ENCODE measurements around the gene ETFDH.
"Not testable (repeated sequence)": the region's sequence is repeated elsewhere in the genome, so short reads cannot be mapped to it uniquely, and the experiment has no call there.

Gene ETFDH

DNA sequence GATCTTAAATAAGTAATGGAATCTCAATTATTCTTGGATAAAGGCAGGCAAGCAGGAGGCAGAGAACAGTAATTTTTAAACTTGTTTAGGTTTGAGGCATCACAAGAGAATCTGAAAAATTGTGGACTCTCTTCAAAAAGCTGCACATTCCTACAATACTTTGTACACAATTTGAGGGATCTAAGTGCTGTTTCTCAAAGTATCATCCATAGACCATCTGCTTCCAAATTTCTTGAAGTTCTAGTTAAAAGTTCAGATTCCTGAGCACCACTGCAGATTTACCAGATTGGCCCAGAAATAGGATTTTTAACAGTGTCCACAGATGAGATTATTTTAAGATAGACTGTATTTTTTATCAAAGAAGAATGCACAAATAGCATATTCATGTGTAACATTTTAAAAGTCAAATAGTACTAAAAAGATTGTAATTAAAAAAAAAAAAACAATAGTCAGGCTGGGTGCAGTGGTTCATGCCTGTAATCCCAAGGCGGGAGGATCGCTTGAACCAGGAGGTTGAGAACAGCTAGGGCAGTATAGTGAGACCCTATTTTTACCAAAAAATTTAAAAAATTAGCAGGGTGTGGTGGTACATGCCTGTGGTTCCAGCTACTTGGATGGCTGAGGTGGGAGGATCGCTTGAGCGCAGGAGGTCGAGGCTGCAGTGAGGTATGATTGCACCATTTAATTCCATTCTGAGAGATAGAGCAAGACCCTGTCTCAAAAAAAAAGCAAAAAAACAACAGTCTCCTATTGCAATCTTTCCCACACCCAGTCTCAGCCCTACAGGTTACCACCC, 82.5 kb downstream of the ETFDH start:
- TF ChIP-seq, protein P1, sequence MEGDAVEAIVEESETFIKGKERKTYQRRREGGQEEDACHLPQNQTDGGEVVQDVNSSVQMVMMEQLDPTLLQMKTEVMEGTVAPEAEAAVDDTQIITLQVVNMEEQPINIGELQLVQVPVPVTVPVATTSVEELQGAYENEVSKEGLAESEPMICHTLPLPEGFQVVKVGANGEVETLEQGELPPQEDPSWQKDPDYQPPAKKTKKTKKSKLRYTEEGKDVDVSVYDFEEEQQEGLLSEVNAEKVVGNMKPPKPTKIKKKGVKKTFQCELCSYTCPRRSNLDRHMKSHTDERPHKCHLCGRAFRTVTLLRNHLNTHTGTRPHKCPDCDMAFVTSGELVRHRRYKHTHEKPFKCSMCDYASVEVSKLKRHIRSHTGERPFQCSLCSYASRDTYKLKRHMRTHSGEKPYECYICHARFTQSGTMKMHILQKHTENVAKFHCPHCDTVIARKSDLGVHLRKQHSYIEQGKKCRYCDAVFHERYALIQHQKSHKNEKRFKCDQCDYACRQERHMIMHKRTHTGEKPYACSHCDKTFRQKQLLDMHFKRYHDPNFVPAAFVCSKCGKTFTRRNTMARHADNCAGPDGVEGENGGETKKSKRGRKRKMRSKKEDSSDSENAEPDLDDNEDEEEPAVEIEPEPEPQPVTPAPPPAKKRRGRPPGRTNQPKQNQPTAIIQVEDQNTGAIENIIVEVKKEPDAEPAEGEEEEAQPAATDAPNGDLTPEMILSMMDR (IDR thresholded peaks at IDR 0.05; ENCODE audit: insufficient read depth, low read length, missing control alignments) = no peak
- DNase-seq (ENCODE audit: low read depth, low spot score) = peak; percentile 73
- CTCF ChIA-PET = interaction anchor here (1.0 to 2.4 kb wide), 3 partner anchors 15 to 27 kb away, joined by 3 to 6 read pairs (median 4); no protein-coding TSS in a partner anchor
- no peak overlapping the region for H3K4me3 ChIP-seq (ENCODE audit: low read depth, low read length)
- POLR2A ChIA-PET = interaction anchor here (1.0 to 2.6 kb wide), 2 partner anchors 12 to 56 kb away, joined by 3 to 8 read pairs; no protein-coding TSS in a partner anchor

DNA sequence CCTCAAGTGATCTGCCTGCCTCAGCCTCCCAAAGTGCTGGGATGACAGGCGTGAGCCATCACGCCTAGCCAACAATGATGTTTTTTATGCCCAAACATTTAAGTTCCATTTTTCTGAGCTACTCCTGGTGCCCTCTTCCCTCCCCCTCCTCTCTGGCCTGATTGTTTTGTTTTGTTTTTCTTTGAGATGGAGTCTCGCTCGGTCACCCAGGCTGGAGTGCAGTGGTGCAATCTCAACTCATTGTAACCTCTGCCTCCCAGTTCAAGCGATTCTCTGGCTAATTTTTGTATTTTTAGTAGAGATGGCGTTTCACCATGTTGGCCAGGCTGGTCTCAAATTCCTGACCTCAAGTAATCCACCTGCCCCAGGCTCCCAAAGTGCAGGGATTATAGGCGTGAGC, 83.7 kb downstream of the ETFDH start:
- POLR2A ChIA-PET = interaction anchor here (2.6 kb wide), 1 partner anchor 55 kb away, joined by 8 read pairs; no protein-coding TSS in a partner anchor
- CTCF ChIA-PET = interaction anchor here (1.0 to 1.6 kb wide), 3 partner anchors 10 to 96 kb away, joined by 3 to 4 read pairs (median 3); no protein-coding TSS in a partner anchor
- DNase-seq (ENCODE audit: low read depth, low spot score); H3K4me3 ChIP-seq (ENCODE audit: low read depth, low read length): not testable (repeated sequence)

DNA sequence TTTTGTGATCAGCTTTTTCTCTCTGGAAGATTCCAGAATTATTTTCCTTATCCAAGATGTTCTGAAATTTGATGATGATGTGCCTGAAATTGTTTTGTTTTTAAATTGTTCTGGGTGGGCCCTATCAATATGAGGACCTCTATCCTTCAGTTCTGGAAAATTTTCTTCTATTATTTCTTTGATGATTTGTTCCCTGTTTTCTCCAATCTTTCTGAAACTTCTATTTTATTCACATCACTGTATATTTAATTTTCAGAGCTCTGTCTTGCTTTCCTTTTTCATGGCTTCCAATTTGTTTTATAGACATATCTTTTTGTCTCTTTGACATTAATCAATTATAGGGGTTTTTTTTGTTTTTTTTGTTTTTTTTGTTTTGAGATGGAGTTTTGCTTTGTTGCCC, 84.5 kb downstream of the ETFDH start:
- DNase-seq (ENCODE audit: low read depth, low spot score) = no peak
- TF ChIP-seq, protein P1 (IDR thresholded peaks at IDR 0.05; ENCODE audit: insufficient read depth, low read length, missing control alignments) = no peak
- CTCF ChIA-PET = interaction anchor here (0.6 kb wide), 1 partner anchor 13 kb away, joined by 3 read pairs; no protein-coding TSS in a partner anchor
- POLR2A ChIA-PET = no interaction called here
- H3K4me3 ChIP-seq (ENCODE audit: low read depth, low read length) = no peak overlapping the region

DNA sequence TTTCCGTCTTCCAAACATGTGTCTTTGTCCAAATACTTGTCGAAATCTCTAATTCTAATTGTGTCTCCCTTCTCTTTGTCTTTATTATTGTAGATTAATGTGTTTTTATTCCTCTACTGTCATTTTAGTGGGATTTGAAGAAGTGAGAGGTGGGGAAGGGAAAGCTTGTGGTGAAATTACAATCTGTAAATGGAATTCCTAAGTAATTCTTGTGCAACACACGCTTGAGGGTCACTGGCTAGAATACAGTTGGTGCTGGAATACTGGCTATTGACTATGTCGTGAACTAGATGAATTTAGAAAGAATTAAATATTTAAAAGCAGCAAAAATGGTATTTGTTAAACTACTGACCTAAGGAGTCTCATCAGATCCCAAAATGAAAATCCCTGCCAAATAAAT, 86.0 kb downstream of the ETFDH start:
- no peak for DNase-seq (ENCODE audit: low read depth, low spot score)
- CTCF ChIA-PET = no interaction called here
- TF ChIP-seq, protein P1 (IDR thresholded peaks at IDR 0.05; ENCODE audit: insufficient read depth, low read length, missing control alignments) = no peak
- H3K4me3 ChIP-seq (ENCODE audit: low read depth, low read length) = no peak overlapping the region
- POLR2A ChIA-PET = no interaction called here

DNA sequence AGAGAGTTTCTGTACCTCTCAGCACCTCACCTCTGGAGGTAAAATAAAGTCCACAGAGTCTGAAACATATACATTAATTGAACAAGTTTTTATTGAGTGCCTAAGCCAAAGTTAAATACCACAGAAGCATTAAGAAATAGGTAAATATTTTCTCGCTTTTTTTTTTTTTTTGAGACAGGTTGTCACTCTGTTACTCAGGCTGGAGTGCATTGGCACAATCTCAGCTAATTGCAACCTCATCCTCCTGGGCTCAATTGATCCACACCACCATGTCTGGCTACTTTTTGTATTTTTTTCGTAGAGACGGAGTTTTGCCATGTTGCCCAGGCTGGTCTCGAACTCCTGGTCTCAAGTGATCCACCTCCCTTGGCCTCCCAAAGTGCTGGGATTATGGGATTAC, 86.6 kb downstream of the ETFDH start:
- CTCF ChIA-PET = no interaction called here
- H3K4me3 ChIP-seq (ENCODE audit: low read depth, low read length) = no peak overlapping the region
- POLR2A ChIA-PET = interaction anchor here (0.7 kb wide), 1 partner anchor 1857 kb away, joined by 3 read pairs; no protein-coding TSS in a partner anchor
- TF ChIP-seq, protein P1 (IDR thresholded peaks at IDR 0.05; ENCODE audit: insufficient read depth, low read length, missing control alignments) = no peak
- no peak for DNase-seq (ENCODE audit: low read depth, low spot score)

Data from AG04449 (cell line).